GM21390 (cell line): ENCODE data around the gene ETV6.

ENCODE experiments used
- ATAC-seq: cut with Tn5 transposase; IDR thresholded peaks from one replicate; pipeline ENCODE4 v1.9.1; 2021; ENCODE audit not compliant: unreplicated experiment

ETV6 gene

GRCh38 chr12:11716794-11717518, 67.5 kb downstream of the ETV6 start:
- no peak for ATAC-seq

- ATAC-seq: no peak
Measured at GRCh38 chr12:11717519-11717961, 68.1 kb downstream of the ETV6 start.

- ATAC-seq: no peak
Measured at GRCh38 chr12:11718105-11718504, 68.6 kb downstream of the ETV6 start.

DNA sequence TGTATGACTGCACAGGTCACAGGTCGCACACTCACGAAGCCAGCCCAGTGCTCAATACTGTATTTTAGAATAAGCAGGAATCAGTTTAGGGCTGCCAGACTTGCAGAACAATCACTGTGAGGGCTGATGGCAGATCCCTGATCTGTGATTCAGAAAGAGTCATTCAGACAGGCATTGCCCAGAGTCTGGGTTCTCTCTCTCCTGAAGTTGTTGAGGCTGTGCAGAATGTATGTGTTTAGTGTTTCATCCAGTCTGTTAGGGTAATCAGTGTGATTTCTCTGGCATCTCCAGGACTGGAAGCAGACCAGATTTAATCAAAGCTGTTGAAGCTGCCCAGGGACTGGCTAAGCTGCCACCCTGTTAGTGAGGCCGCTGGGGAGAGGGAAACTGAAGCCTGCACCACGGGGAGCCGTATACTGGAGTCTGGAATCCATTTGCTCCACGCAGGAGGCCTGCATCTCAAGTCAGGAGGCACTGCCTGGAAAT, 69.3 kb downstream of the ETV6 start:
- ATAC-seq: no peak

GRCh38 chr12:11719678-11720099, 70.2 kb downstream of the ETV6 start:
- ATAC-seq: no peak

DNA sequence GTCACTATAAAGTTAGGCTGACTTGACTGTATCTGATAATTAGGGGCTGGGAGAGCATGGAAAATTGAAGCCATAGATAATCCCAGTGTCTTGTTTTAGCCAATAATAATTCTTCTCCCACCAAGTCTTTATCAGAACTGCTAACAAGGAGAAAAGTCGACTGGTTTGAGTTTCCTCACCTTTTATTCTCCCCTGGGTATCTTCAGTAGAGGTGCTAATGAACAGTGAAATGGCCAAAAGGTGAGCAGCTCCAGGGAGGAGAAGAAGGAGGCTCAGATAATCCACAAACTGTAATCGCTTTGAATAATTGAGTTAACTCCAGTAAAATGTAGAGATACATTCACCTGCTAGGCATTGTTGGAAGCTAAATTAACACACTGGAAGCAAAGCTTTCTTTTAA, 72.6 kb downstream of the ETV6 start:
- no peak for ATAC-seq

DNA sequence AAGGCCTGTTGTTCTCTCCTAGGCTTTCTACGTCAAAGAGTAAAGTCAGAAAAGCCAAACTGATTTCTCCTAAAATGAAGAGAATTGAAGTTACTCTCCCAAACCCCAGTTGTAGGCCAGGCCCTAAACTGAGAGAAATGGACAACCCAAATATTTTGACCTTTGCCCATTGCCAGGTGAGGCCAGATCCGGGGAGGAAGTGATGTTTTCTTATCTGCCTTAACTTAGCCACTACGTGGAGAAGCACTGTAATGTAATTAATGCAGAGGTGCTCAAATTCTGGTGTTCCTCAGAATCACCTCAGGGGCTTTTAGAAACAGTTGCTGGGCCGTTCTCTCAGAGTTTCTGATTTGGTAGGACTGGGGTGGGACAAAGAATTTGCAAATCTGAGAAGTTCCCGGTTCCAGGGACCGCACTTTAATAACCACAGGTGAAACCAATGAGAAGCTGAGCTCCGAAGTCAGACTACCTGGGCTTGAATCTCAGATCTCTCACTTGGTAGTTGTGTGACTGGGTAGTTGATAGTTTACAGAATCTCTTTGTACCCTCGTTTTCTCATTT, 73.2 kb downstream of the ETV6 start:
- ATAC-seq: no peak

- ATAC-seq: no peak
Measured at GRCh38 chr12:11723993-11724392, 74.5 kb downstream of the ETV6 start.

- no peak for ATAC-seq
Measured at GRCh38 chr12:11724888-11725311, 75.4 kb downstream of the ETV6 start.

GRCh38 chr12:11725686-11726085, 76.2 kb downstream of the ETV6 start:
- no peak for ATAC-seq

DNA sequence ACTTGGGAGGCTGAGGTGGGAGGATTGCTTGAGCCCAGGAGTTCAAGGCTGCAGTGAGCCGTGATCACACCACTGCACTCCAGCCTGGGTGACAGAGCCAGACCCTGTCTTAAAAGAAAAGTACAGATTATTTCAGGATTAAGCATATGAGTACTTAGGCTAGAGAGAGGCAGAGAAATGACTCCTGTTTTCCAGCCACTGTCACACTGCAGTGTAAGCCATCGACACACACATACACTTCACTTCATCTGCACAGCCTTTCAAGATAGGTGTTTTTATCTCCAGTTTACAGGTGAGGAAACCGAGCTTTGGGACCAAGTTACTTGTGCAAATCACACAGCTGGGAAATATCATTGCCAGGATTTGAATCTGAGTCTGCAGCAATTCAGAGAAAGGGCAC, 77.2 kb downstream of the ETV6 start:
- ATAC-seq: no peak

- ATAC-seq: no peak
Measured at GRCh38 chr12:11727133-11727664, 77.7 kb downstream of the ETV6 start.

GRCh38 chr12:11728154-11728755, 78.8 kb downstream of the ETV6 start:
- ATAC-seq: no peak

- no peak for ATAC-seq
Measured at GRCh38 chr12:11729008-11729407, 79.5 kb downstream of the ETV6 start.

DNA sequence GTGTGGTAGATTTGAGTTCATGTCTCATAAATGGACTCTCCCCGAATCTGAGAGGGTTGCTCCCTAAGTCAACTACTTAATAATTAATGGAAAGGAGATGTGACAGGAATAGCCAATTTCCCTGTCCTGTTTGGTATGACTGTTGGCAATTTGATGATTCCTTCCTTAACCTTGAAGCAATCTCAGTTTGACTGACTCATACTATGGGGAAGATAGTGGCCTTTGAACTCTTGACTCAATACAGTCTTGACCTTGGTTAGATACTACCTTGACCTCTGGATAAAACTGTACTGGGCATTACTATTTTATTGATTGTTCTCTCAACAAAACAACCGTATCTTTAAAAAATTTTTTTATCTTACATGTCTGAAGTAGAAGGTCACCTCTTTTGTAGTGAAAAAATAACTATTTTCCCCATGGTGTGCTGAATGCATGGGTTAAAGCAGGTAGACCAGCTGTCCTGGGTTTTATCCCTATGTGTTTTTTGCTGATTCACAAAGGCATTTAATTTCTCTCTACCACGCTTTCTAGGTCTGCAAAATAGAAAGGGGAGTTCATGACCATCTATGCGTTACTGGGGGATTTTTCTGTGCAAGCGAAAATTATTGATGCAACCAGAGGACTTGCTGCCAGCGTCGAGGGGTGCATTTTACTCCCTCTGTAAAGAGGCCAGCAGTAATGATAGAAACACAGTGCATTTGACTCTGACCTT, 80.1 kb downstream of the ETV6 start:
- no peak for ATAC-seq

DNA sequence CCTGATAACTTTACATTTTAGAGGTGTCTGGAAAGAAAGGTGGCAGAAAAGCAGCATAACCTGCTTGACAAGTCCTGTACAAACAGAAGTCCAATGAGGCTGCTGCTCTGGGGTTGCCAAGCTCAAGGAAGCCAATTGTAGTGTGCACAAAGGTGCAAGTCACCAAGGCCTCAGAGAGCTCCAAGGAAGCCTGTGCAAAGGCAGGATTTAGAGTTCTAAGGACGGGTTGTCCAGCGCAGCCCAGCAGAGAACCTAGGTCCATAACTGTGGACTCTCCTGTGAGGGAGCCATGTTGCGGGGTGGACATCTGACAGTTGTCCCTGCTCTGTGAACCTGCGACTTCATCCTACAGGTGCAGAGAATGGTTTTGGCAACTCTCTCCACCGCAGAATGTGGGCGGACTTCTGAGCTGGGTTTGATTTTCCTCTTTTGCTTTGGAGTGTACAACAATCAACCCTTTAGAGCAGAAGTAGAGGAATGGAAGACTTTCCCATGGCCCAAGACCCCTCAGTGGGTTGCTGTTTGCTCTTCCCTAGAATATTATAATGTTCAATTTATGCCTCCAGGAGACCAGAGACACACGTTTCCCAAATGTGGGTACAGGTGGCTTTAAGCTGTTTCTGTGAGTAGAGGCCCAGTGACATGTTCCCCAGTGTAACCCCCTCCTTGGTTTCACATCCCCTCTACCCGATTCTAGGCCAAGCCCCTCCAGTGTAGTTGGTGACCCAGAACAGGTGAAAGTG, 81.0 kb downstream of the ETV6 start:
- ATAC-seq: peak; percentile 37

DNA sequence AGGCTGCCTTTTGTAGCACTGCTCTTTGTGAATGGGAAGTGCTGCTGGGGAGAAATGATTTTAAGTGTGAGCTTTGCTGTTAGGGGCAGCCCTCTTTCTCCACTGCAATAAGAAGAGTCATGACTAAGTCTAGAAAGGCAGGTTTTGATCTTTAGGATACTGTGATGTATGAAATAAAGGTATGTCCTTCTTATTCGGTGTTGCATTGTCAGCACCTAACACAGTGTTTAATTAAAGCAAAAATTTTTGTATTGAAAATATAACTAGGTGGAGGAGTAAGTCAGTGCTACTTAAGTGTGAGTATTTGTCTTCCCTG, 81.5 kb downstream of the ETV6 start:
- no peak for ATAC-seq

- no peak for ATAC-seq
Measured at GRCh38 chr12:11731455-11731854, 82.0 kb downstream of the ETV6 start.

- ATAC-seq: no peak
Measured at GRCh38 chr12:11732023-11732422, 82.5 kb downstream of the ETV6 start.

DNA sequence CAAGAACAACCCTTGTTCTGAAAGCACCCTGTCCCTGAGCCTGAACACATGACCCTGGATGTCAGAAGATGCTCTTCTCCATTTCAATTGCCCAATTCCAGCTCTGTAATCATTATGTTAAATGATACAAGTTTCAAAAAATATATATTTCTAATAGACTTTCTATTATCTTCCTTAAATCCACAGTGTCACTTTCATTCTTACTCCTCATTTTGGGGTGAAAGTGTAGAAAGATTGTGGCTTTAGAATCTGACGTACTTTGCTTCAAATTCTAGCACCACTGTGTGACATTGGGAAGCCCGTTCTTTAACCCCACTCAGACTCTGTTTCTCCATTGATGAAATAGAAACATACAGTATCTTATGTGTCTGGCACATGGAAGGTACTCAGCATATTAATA, 83.2 kb downstream of the ETV6 start:
- ATAC-seq: no peak
